Superior temporal gyrus (tissue), 1 donor: ENCODE results near the gene REG3G.

ENCODE experiments used
- DNase-seq: peaks from one replicate; pipeline ENCODE4 v3.0.0-alpha.2; 2016; ENCODE audit errors: extremely low spot score

Gene REG3G

GRCh38 chr2:79025421-79025820 is at the start of gene REG3G:
Gene REG3G (plus strand): TSS chr2:79025702. CDS start chr2:79026094, 392 bp downstream.
- DNase-seq = no peak

GRCh38 chr2:78977661-78978145 is 47.8 kb upstream of the REG3G start:
- no peak for DNase-seq

- DNase-seq = no peak
These were observed 47.2 kb upstream of the REG3G start for GRCh38 chr2:78978340-78978739.

- peak; percentile 89 for DNase-seq
These were observed 45.9 kb upstream of the REG3G start for GRCh38 chr2:78979380-78980151.

- no peak for DNase-seq
These were observed 45.4 kb upstream of the REG3G start for GRCh38 chr2:78980152-78980465.

- DNase-seq = no peak
These were observed 44.6 kb upstream of the REG3G start for GRCh38 chr2:78980871-78981270.

GRCh38 chr2:78982638-78983330 is 42.7 kb upstream of the REG3G start:
- DNase-seq = no peak

- DNase-seq = no peak
These were observed 41.1 kb upstream of the REG3G start for GRCh38 chr2:78984386-78984785.

GRCh38 chr2:78985558-78985957 is 39.9 kb upstream of the REG3G start:
- DNase-seq = no peak

- DNase-seq = no peak
These were observed 36.5 kb upstream of the REG3G start for GRCh38 chr2:78989051-78989450.

GRCh38 chr2:78992451-78992806 is 33.1 kb upstream of the REG3G start:
- DNase-seq = peak; percentile 72

- DNase-seq = no peak
These were observed 32.5 kb upstream of the REG3G start for GRCh38 chr2:78992807-78993517.

GRCh38 chr2:78993518-78994148 is 31.9 kb upstream of the REG3G start:
- DNase-seq = no peak

GRCh38 chr2:78994789-78995188 is 30.7 kb upstream of the REG3G start:
- no peak for DNase-seq

GRCh38 chr2:78999406-78999805 is 26.1 kb upstream of the REG3G start:
- peak; percentile 77 for DNase-seq

- DNase-seq = no peak
These were observed 25.4 kb upstream of the REG3G start for GRCh38 chr2:79000008-79000576.

- DNase-seq = no peak
These were observed 24.2 kb upstream of the REG3G start for GRCh38 chr2:79001285-79001684.

GRCh38 chr2:79004680-79005079 is 20.8 kb upstream of the REG3G start:
- DNase-seq = no peak

GRCh38 chr2:79005216-79005615 is 20.3 kb upstream of the REG3G start:
- no peak for DNase-seq

GRCh38 chr2:79009388-79009787 is 16.1 kb upstream of the REG3G start:
- no peak for DNase-seq

- DNase-seq = no peak
These were observed 14.0 kb upstream of the REG3G start for GRCh38 chr2:79011496-79011895.

GRCh38 chr2:79013629-79014028 is 11.9 kb upstream of the REG3G start:
- no peak for DNase-seq
